ENCODE results near the gene COA1.
"Not testable (repeated sequence)": the region's sequence is repeated elsewhere in the genome, so short reads cannot be mapped to it uniquely, and the experiment has no call there.

The COA1 gene

GRCh38 chr7:43674559-43675436, 54.5 kb downstream of the COA1 start:
- Histone ChIP-seq H3K27me3 (ENCODE audit: insufficient read depth, poor library complexity, severe bottlenecking) (no peaks in the 10 kb centered on the region), H3K27ac (ENCODE audit: poor library complexity, severe bottlenecking) (peak overlapping the region; percentile 84), H3K36me3 (ENCODE audit: low read depth) (peaks cover 15% of the 10 kb centered on the region), H3K9me3 (ENCODE audit: severe bottlenecking) (peaks cover 9% of the 10 kb centered on the region), H3K4me3 (ENCODE audit: severe bottlenecking) (no peak overlapping the region), H3K4me1 (ENCODE audit: insufficient read depth, poor library complexity, severe bottlenecking) (peaks cover 20% of the 10 kb centered on the region)
- ATAC-seq (ENCODE audit: low read depth) (peak; percentile 96), DNase-seq (ENCODE audit: low spot score) (no peak)
- TF ChIP-seq CTCF (IDR thresholded peaks at IDR 0.05; ENCODE audit: poor library complexity, severe bottlenecking) = no peak

- H3K27me3 ChIP-seq (ENCODE audit: insufficient read depth, poor library complexity, severe bottlenecking); ATAC-seq (ENCODE audit: low read depth); DNase-seq (ENCODE audit: low spot score); H3K4me3 ChIP-seq (ENCODE audit: severe bottlenecking); H3K9me3 ChIP-seq (ENCODE audit: severe bottlenecking): not testable (repeated sequence)
- Histone ChIP-seq H3K36me3 (ENCODE audit: low read depth) (peaks cover 15% of the 10 kb centered on the region), H3K4me1 (ENCODE audit: insufficient read depth, poor library complexity, severe bottlenecking) (peaks cover 23% of the 10 kb centered on the region), H3K27ac (ENCODE audit: poor library complexity, severe bottlenecking) (peak overlapping the region; percentile 84)
Measured at GRCh38 chr7:43673243-43673976, 55.9 kb downstream of the COA1 start.

GRCh38 chr7:43671521-43671920, 57.8 kb downstream of the COA1 start:
- DNase-seq (ENCODE audit: low spot score) (no peak), ATAC-seq (ENCODE audit: low read depth) (no peak)
- no peak overlapping the region for H3K4me3 ChIP-seq (ENCODE audit: severe bottlenecking)
- peaks cover 9% of the 10 kb centered on the region for H3K9me3 ChIP-seq (ENCODE audit: severe bottlenecking)
- no peaks in the 10 kb centered on the region for H3K27me3 ChIP-seq (ENCODE audit: insufficient read depth, poor library complexity, severe bottlenecking)
- H3K27ac ChIP-seq (ENCODE audit: poor library complexity, severe bottlenecking) = no peak overlapping the region
- TF ChIP-seq CTCF (IDR thresholded peaks at IDR 0.05; ENCODE audit: poor library complexity, severe bottlenecking) = no peak
- H3K36me3 ChIP-seq (ENCODE audit: low read depth) = peaks cover 15% of the 10 kb centered on the region
- peaks cover 42% of the 10 kb centered on the region for H3K4me1 ChIP-seq (ENCODE audit: insufficient read depth, poor library complexity, severe bottlenecking)

- H3K9me3 ChIP-seq (ENCODE audit: severe bottlenecking) = peaks cover 9% of the 10 kb centered on the region
- peaks cover 44% of the 10 kb centered on the region for H3K4me1 ChIP-seq (ENCODE audit: insufficient read depth, poor library complexity, severe bottlenecking)
- ATAC-seq (ENCODE audit: low read depth) = peak; percentile 38; the same call in 1 of the 3 replicates
- TF ChIP-seq CTCF (IDR thresholded peaks at IDR 0.05; ENCODE audit: poor library complexity, severe bottlenecking) = no peak
- no peak for DNase-seq (ENCODE audit: low spot score)
- peaks cover 16% of the 10 kb centered on the region for H3K36me3 ChIP-seq (ENCODE audit: low read depth)
- no peak overlapping the region for H3K4me3 ChIP-seq (ENCODE audit: severe bottlenecking)
- H3K27me3 ChIP-seq (ENCODE audit: insufficient read depth, poor library complexity, severe bottlenecking) = no peaks in the 10 kb centered on the region
- peak overlapping the region; percentile 23 for H3K27ac ChIP-seq (ENCODE audit: poor library complexity, severe bottlenecking)
Measured at GRCh38 chr7:43669286-43670081, 59.8 kb downstream of the COA1 start.

- Histone ChIP-seq H3K27me3 (ENCODE audit: insufficient read depth, poor library complexity, severe bottlenecking) (no peaks in the 10 kb centered on the region), H3K4me1 (ENCODE audit: insufficient read depth, poor library complexity, severe bottlenecking) (peaks cover 39% of the 10 kb centered on the region), H3K4me3 (ENCODE audit: severe bottlenecking) (no peak overlapping the region), H3K9me3 (ENCODE audit: severe bottlenecking) (peaks cover 9% of the 10 kb centered on the region), H3K36me3 (ENCODE audit: low read depth) (peaks cover 10% of the 10 kb centered on the region), H3K27ac (ENCODE audit: poor library complexity, severe bottlenecking) (peak overlapping the region; percentile 39)
- DNase-seq (ENCODE audit: low spot score) (no peak), ATAC-seq (ENCODE audit: low read depth) (no peak)
- no peak for TF ChIP-seq CTCF (IDR thresholded peaks at IDR 0.05; ENCODE audit: poor library complexity, severe bottlenecking)
Measured at GRCh38 chr7:43668035-43668434, 61.3 kb downstream of the COA1 start.
